ENCODE data around the gene SLC35F3.
"Not testable (repeated sequence)": the region's sequence is repeated elsewhere in the genome, so short reads cannot be mapped to it uniquely, and the experiment has no call there.

The SLC35F3 gene

GRCh38 chr1:234244482-234244881, 340.0 kb downstream of the SLC35F3 start:
- Mint-ChIP-seq H3K27ac (no peak overlapping the region), H3K9me3 (peaks cover 15% of the 10 kb centered on the region), H3K4me3 (no peak overlapping the region), H3K4me1 (no peaks in the 10 kb centered on the region), H3K27me3 (ENCODE audit: low read depth) (peaks cover 24% of the 10 kb centered on the region), H3K36me3 (ENCODE audit: low read depth) (peaks cover 3% of the 10 kb centered on the region)
- no peak for TF ChIP-seq CTCF (IDR thresholded peaks at IDR 0.05; ENCODE audit: unreplicated experiment in 3 of 3)

- no peaks in the 10 kb centered on the region for H3K4me1 Mint-ChIP-seq
- peaks cover 3% of the 10 kb centered on the region for H3K36me3 Mint-ChIP-seq (ENCODE audit: low read depth)
- H3K27me3 Mint-ChIP-seq (ENCODE audit: low read depth): peaks cover 22% of the 10 kb centered on the region
- TF ChIP-seq CTCF (IDR thresholded peaks at IDR 0.05; ENCODE audit: unreplicated experiment in 3 of 3): no peak
- H3K4me3 Mint-ChIP-seq: no peak overlapping the region
- H3K27ac Mint-ChIP-seq: no peak overlapping the region
- peaks cover 15% of the 10 kb centered on the region for H3K9me3 Mint-ChIP-seq
Observed at GRCh38 chr1:234246638-234247116, 342.2 kb downstream of the SLC35F3 start.

- peaks cover 19% of the 10 kb centered on the region for H3K27me3 Mint-ChIP-seq (ENCODE audit: low read depth)
- not testable (repeated sequence) for H3K27ac Mint-ChIP-seq; H3K36me3 Mint-ChIP-seq (ENCODE audit: low read depth); H3K4me3 Mint-ChIP-seq; H3K4me1 Mint-ChIP-seq
- H3K9me3 Mint-ChIP-seq: peaks cover 15% of the 10 kb centered on the region
Observed at GRCh38 chr1:234247746-234248145, 343.3 kb downstream of the SLC35F3 start.

- no peak for TF ChIP-seq CTCF (IDR thresholded peaks at IDR 0.05; ENCODE audit: unreplicated experiment in 3 of 3)
- H3K36me3 Mint-ChIP-seq (ENCODE audit: low read depth): peaks cover 3% of the 10 kb centered on the region
- no peak overlapping the region for H3K4me3 Mint-ChIP-seq
- H3K4me1 Mint-ChIP-seq: no peaks in the 10 kb centered on the region
- H3K9me3 Mint-ChIP-seq: peaks cover 15% of the 10 kb centered on the region
- H3K27me3 Mint-ChIP-seq (ENCODE audit: low read depth): peaks cover 19% of the 10 kb centered on the region
- H3K27ac Mint-ChIP-seq: no peak overlapping the region
Observed at GRCh38 chr1:234250747-234251146, 346.3 kb downstream of the SLC35F3 start.

GRCh38 chr1:234253732-234254131, 349.3 kb downstream of the SLC35F3 start:
- Mint-ChIP-seq H3K36me3 (ENCODE audit: low read depth) (no peaks in the 10 kb centered on the region), H3K9me3 (peaks cover 11% of the 10 kb centered on the region)

GRCh38 chr1:234256359-234256758, 351.9 kb downstream of the SLC35F3 start:
- Mint-ChIP-seq H3K36me3 (ENCODE audit: low read depth) (no peaks in the 10 kb centered on the region), H3K27ac (no peak overlapping the region), H3K27me3 (ENCODE audit: low read depth) (no peaks in the 10 kb centered on the region), H3K4me3 (no peak overlapping the region), H3K4me1 (no peaks in the 10 kb centered on the region), H3K9me3 (peaks cover 11% of the 10 kb centered on the region)
- no peak for TF ChIP-seq CTCF (IDR thresholded peaks at IDR 0.05; ENCODE audit: unreplicated experiment in 3 of 3)

More at GRCh38 chr1:234253732-234254131, 349.3 kb downstream of the SLC35F3 start:
- no peak for TF ChIP-seq CTCF (IDR thresholded peaks at IDR 0.05; ENCODE audit: unreplicated experiment in 3 of 3)
- peaks cover 2% of the 10 kb centered on the region for H3K27me3 Mint-ChIP-seq (ENCODE audit: low read depth)
- no peak overlapping the region for H3K4me3 Mint-ChIP-seq
- H3K4me1 Mint-ChIP-seq: no peaks in the 10 kb centered on the region
- H3K27ac Mint-ChIP-seq: no peak overlapping the region

Measured in nephron (organoid).